ENCODE results near the gene KRT222. TPM values are rescaled to one million over a fixed set of nuclear protein-coding genes. Genes with fewer than 3 reads are reported as not detected.

Gene KRT222
- total RNA-seq, 2 experiments from 2014 or later, result not detected

DNA sequence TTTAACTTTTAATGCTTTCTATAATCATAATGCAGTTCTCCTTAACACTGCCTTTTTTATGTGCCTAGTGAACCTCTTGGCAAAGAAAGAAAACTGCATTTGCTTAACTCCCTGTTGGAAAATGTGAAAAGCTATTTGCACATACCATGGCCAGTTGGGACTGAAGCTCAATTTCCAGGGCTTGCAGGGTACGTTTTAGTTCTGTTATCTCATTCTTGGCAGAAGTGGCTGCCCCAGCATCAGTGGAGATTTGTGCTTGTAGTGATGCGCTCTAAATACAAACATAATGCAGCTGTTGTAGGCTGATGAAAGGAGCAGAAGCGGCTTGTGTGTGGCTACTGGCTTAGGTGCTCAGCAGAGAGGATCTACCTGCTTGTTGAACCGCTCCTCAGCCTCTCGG lies 34.9 kb upstream of the KRT222 start:
- Histone ChIP-seq H3K79me2 (ENCODE audit: insufficient read depth, low read depth, low read length) (no peaks in the 10 kb centered on the region), H3K27ac (ENCODE audit: low read depth, low read length, poor library complexity, severe bottlenecking) (no peak overlapping the region), H3K4me2 (ENCODE audit: low read length) (no peak overlapping the region), H3K4me3 (ENCODE audit: low read depth, low read length, poor library complexity, severe bottlenecking) (no peak overlapping the region), H3K36me3 (ENCODE audit: insufficient read depth, low read length) (no peaks in the 10 kb centered on the region), H3K9me2 (ENCODE audit: insufficient read depth, low read length) (no peaks in the 10 kb centered on the region), H3K4me1 (ENCODE audit: insufficient read depth, low read length, poor library complexity, severe bottlenecking) (no peaks in the 10 kb centered on the region), H3K9me3 (ENCODE audit: low read length) (no peaks in the 10 kb centered on the region), H4K20me1 (ENCODE audit: insufficient read depth, low read length) (no peaks in the 10 kb centered on the region), H2AFZ (ENCODE audit: low read length) (no peak overlapping the region)
- intact Hi-C loops (cut with micrococcal nuclease; ENCODE audit: unreplicated experiment), result no loop called here
- TF ChIP-seq, protein P1, sequence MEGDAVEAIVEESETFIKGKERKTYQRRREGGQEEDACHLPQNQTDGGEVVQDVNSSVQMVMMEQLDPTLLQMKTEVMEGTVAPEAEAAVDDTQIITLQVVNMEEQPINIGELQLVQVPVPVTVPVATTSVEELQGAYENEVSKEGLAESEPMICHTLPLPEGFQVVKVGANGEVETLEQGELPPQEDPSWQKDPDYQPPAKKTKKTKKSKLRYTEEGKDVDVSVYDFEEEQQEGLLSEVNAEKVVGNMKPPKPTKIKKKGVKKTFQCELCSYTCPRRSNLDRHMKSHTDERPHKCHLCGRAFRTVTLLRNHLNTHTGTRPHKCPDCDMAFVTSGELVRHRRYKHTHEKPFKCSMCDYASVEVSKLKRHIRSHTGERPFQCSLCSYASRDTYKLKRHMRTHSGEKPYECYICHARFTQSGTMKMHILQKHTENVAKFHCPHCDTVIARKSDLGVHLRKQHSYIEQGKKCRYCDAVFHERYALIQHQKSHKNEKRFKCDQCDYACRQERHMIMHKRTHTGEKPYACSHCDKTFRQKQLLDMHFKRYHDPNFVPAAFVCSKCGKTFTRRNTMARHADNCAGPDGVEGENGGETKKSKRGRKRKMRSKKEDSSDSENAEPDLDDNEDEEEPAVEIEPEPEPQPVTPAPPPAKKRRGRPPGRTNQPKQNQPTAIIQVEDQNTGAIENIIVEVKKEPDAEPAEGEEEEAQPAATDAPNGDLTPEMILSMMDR (conservative IDR thresholded peaks at IDR 0.05; ENCODE audit: low read length), result no peak
- no peak for TF ChIP-seq EZH2phosphoT487 (IDR thresholded peaks at IDR 0.05; ENCODE audit: borderline replicate concordance, low read depth, low read length)
- CTCF ChIA-PET (ENCODE audit: unreplicated experiment), result no interaction called here
- POLR2A ChIA-PET, result no interaction called here
- no TSS peak for BruUV-seq (replicated peaks)
- DNase-seq (ENCODE audit: low spot score), result no peak

DNA sequence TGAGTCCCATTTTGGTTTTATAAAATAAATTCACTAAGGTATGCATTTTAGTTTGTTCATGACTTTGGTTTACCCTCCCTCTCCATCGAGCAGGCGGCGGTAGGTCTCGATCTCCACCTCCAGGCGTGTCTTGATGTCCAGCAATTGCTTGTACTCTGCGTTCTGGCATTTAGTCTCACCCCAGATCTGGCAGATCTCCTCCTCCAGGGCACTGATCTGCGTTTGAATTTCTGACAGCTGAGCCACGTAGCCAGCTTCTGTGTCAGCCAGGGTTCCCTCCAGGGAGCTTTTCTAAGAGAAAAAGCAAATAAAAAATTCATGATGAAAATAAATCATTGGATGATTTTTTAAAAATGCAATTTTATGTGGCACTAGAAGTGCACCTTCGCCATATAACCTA lies 34.4 kb upstream of the KRT222 start:
- TF ChIP-seq, protein P1 (conservative IDR thresholded peaks at IDR 0.05; ENCODE audit: low read length), result no peak
- TF ChIP-seq EZH2phosphoT487 (IDR thresholded peaks at IDR 0.05; ENCODE audit: borderline replicate concordance, low read depth, low read length), result no peak
- ChIA-PET CTCF (ENCODE audit: unreplicated experiment) (no interaction called here), POLR2A (no interaction called here)
- no peaks in the 10 kb centered on the region for H3K36me3 ChIP-seq (ENCODE audit: insufficient read depth, low read length)
- no peaks in the 10 kb centered on the region for H3K9me3 ChIP-seq (ENCODE audit: low read length)
- no peak overlapping the region for H3K4me3 ChIP-seq (ENCODE audit: low read depth, low read length, poor library complexity, severe bottlenecking)
- H2AFZ ChIP-seq (ENCODE audit: low read length), result no peak overlapping the region
- H3K4me2 ChIP-seq (ENCODE audit: low read length), result no peak overlapping the region
- intact Hi-C loops (cut with micrococcal nuclease; ENCODE audit: unreplicated experiment), result no loop called here
- no peaks in the 10 kb centered on the region for H3K79me2 ChIP-seq (ENCODE audit: insufficient read depth, low read depth, low read length)
- no TSS peak for BruUV-seq (replicated peaks)
- H3K4me1 ChIP-seq (ENCODE audit: insufficient read depth, low read length, poor library complexity, severe bottlenecking), result no peaks in the 10 kb centered on the region
- no peak for DNase-seq (ENCODE audit: low spot score)
- H3K9me2 ChIP-seq (ENCODE audit: insufficient read depth, low read length), result no peaks in the 10 kb centered on the region
- no peaks in the 10 kb centered on the region for H4K20me1 ChIP-seq (ENCODE audit: insufficient read depth, low read length)
- H3K27ac ChIP-seq (ENCODE audit: low read depth, low read length, poor library complexity, severe bottlenecking), result no peak overlapping the region

DNA sequence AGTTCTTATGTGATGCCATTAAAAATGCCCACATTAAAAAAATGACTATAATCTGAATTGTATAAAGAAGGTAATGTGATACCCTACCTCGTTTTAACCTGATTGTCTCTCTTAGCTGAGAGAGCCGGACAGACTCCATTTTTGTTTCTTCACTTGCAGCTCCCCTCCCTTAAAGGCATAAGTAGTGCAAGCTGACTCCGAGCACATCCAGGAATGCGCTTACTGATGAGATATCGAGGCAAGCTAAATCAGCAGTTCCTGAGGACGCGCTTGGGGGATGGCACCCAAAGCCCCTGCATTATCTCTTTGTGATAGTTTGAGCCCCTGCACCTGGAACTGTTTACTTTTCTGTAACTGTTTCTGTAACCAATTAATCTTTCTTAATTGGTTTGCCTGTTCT lies 32.3 kb upstream of the KRT222 start:
- H3K36me3 ChIP-seq (ENCODE audit: insufficient read depth, low read length), result no peaks in the 10 kb centered on the region
- H3K9me3 ChIP-seq (ENCODE audit: low read length), result no peaks in the 10 kb centered on the region
- BruUV-seq (replicated peaks), result no TSS peak
- no peak for DNase-seq (ENCODE audit: low spot score)
- H3K79me2 ChIP-seq (ENCODE audit: insufficient read depth, low read depth, low read length), result no peaks in the 10 kb centered on the region
- ChIA-PET POLR2A (no interaction called here), CTCF (ENCODE audit: unreplicated experiment) (no interaction called here)
- H3K4me1 ChIP-seq (ENCODE audit: insufficient read depth, low read length, poor library complexity, severe bottlenecking), result no peaks in the 10 kb centered on the region
- no peak overlapping the region for H3K4me3 ChIP-seq (ENCODE audit: low read depth, low read length, poor library complexity, severe bottlenecking)
- intact Hi-C loops (cut with micrococcal nuclease; ENCODE audit: unreplicated experiment), result no loop called here
- no peak for TF ChIP-seq EZH2phosphoT487 (IDR thresholded peaks at IDR 0.05; ENCODE audit: borderline replicate concordance, low read depth, low read length)
- TF ChIP-seq, protein P1 (conservative IDR thresholded peaks at IDR 0.05; ENCODE audit: low read length), result no peak
- no peak overlapping the region for H2AFZ ChIP-seq (ENCODE audit: low read length)
- no peaks in the 10 kb centered on the region for H4K20me1 ChIP-seq (ENCODE audit: insufficient read depth, low read length)
- no peaks in the 10 kb centered on the region for H3K9me2 ChIP-seq (ENCODE audit: insufficient read depth, low read length)
- H3K4me2 ChIP-seq (ENCODE audit: low read length), result no peak overlapping the region
- no peak overlapping the region for H3K27ac ChIP-seq (ENCODE audit: low read depth, low read length, poor library complexity, severe bottlenecking)
